Measurements from ENCODE around the gene SASH3. TPM values are rescaled to one million over a fixed set of nuclear protein-coding genes. Genes with fewer than 3 reads are reported as not detected.

Gene SASH3
- total RNA-seq, 2 donors from 2014 or later, result not detected

GRCh38 chrX:129759576-129760061, 20.1 kb upstream of the SASH3 start:
- Histone ChIP-seq H3K4me3 (ENCODE audit: low read length) (no peak overlapping the region), H3K27me3 (ENCODE audit: control insufficient read depth, insufficient read depth, low read length, poor library complexity, severe bottlenecking) (no peaks in the 10 kb centered on the region), H3K4me1 (ENCODE audit: control insufficient read depth, insufficient read depth, low read length) (no peaks in the 10 kb centered on the region), H3K36me3 (ENCODE audit: control insufficient read depth, insufficient read depth, low read length) (no peaks in the 10 kb centered on the region), H3K9ac (ENCODE audit: extremely low read depth, low read length, poor library complexity, severe bottlenecking) (no peak overlapping the region), H3K9me3 (ENCODE audit: control insufficient read depth, low read length) (no peaks in the 10 kb centered on the region), H3K27ac (ENCODE audit: low read depth, low read length) (no peak overlapping the region)
- 83 to 100% methylated on average over 1 to 14 of the region's 14 CpGs for WGBS, 2 experiments (ENCODE audit: insufficient coverage in 1 of 2, insufficient read length in 1 of 2)
- DNase-seq, result peak; percentile 52
- Mint-ChIP-seq H3K4me1 (no peaks in the 10 kb centered on the region), H3K9me3 (peaks cover 3% of the 10 kb centered on the region), H3K36me3 (ENCODE audit: low read depth) (no peaks in the 10 kb centered on the region), H3K27ac (no peak overlapping the region), H3K27me3 (ENCODE audit: insufficient read depth) (no peaks in the 10 kb centered on the region), H3K4me3 (no peak overlapping the region)
- TF ChIP-seq, protein P1, sequence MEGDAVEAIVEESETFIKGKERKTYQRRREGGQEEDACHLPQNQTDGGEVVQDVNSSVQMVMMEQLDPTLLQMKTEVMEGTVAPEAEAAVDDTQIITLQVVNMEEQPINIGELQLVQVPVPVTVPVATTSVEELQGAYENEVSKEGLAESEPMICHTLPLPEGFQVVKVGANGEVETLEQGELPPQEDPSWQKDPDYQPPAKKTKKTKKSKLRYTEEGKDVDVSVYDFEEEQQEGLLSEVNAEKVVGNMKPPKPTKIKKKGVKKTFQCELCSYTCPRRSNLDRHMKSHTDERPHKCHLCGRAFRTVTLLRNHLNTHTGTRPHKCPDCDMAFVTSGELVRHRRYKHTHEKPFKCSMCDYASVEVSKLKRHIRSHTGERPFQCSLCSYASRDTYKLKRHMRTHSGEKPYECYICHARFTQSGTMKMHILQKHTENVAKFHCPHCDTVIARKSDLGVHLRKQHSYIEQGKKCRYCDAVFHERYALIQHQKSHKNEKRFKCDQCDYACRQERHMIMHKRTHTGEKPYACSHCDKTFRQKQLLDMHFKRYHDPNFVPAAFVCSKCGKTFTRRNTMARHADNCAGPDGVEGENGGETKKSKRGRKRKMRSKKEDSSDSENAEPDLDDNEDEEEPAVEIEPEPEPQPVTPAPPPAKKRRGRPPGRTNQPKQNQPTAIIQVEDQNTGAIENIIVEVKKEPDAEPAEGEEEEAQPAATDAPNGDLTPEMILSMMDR (conservative IDR thresholded peaks at IDR 0.05), result peak; percentile 43

DNA sequence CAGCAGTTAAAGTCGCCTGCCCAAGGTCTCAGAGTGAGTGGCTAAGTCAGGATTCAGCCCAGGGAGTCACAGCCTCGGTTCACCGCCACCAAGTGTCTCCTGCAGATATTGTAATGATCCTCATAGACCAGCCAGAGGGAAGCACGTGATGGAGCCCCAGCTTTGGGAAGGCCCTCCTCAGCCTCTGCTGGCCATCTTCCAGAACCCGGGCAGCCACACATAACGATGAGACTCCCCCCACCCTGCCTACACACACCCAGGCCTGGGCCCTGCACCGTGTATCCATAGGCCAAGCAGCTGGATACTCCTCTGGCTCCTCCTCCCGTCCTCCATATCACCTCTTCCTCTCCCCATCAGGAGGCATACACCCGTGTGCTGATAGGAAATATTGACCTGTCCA, 19.6 kb upstream of the SASH3 start:
- Histone ChIP-seq H3K36me3 (ENCODE audit: control insufficient read depth, insufficient read depth, low read length) (no peaks in the 10 kb centered on the region), H3K9me3 (ENCODE audit: control insufficient read depth, low read length) (no peaks in the 10 kb centered on the region), H3K4me3 (ENCODE audit: low read length) (no peak overlapping the region), H3K27ac (ENCODE audit: low read depth, low read length) (no peak overlapping the region), H3K4me1 (ENCODE audit: control insufficient read depth, insufficient read depth, low read length) (no peaks in the 10 kb centered on the region), H3K27me3 (ENCODE audit: control insufficient read depth, insufficient read depth, low read length, poor library complexity, severe bottlenecking) (no peaks in the 10 kb centered on the region), H3K9ac (ENCODE audit: extremely low read depth, low read length, poor library complexity, severe bottlenecking) (no peak overlapping the region)
- no peak overlapping the region for H3K27ac Mint-ChIP-seq
- no peak overlapping the region for H3K4me3 Mint-ChIP-seq
- no peaks in the 10 kb centered on the region for H3K27me3 Mint-ChIP-seq (ENCODE audit: insufficient read depth)
- H3K36me3 Mint-ChIP-seq (ENCODE audit: low read depth), result no peaks in the 10 kb centered on the region
- H3K9me3 Mint-ChIP-seq, result peaks cover 3% of the 10 kb centered on the region
- TF ChIP-seq, protein P1 (conservative IDR thresholded peaks at IDR 0.05), result no peak
- 80 to 89% methylated on average over 1 to 9 of the region's 9 CpGs for WGBS, 2 experiments (ENCODE audit: insufficient coverage in 1 of 2, insufficient read length in 1 of 2)
- no peaks in the 10 kb centered on the region for H3K4me1 Mint-ChIP-seq
- no peak for DNase-seq

- no peak overlapping the region for H3K4me3 Mint-ChIP-seq
- Histone ChIP-seq H3K27ac (ENCODE audit: low read depth, low read length) (no peak overlapping the region), H3K9me3 (ENCODE audit: control insufficient read depth, low read length) (no peaks in the 10 kb centered on the region), H3K4me1 (ENCODE audit: control insufficient read depth, insufficient read depth, low read length) (no peaks in the 10 kb centered on the region), H3K4me3 (ENCODE audit: low read length) (no peak overlapping the region), H3K9ac (ENCODE audit: extremely low read depth, low read length, poor library complexity, severe bottlenecking) (no peak overlapping the region), H3K36me3 (ENCODE audit: control insufficient read depth, insufficient read depth, low read length) (no peaks in the 10 kb centered on the region), H3K27me3 (ENCODE audit: control insufficient read depth, insufficient read depth, low read length, poor library complexity, severe bottlenecking) (no peaks in the 10 kb centered on the region)
- TF ChIP-seq, protein P1 (conservative IDR thresholded peaks at IDR 0.05), result no peak
- H3K36me3 Mint-ChIP-seq (ENCODE audit: low read depth), result no peaks in the 10 kb centered on the region
- no peaks in the 10 kb centered on the region for H3K27me3 Mint-ChIP-seq (ENCODE audit: insufficient read depth)
- H3K27ac Mint-ChIP-seq, result no peak overlapping the region
- no peaks in the 10 kb centered on the region for H3K4me1 Mint-ChIP-seq
- 89% methylated on average over 4 of the region's 6 CpGs; no CpG with 5 or more reads in 1 of the 2 experiments for WGBS, 2 experiments (ENCODE audit: insufficient coverage in 1 of 2, insufficient read length in 1 of 2)
- peaks cover 3% of the 10 kb centered on the region for H3K9me3 Mint-ChIP-seq
- DNase-seq, result no peak
Observed at GRCh38 chrX:129760981-129761380, 18.8 kb upstream of the SASH3 start.
